ENCODE measurements around the gene EZR. TPM values are rescaled to one million over a fixed set of nuclear protein-coding genes. Genes with fewer than 3 reads are reported as not detected.

Gene EZR
- 95.6 and 104 TPM in 2 replicates for total RNA-seq (2014; rRNA removed; shearing (Covaris generic))

DNA sequence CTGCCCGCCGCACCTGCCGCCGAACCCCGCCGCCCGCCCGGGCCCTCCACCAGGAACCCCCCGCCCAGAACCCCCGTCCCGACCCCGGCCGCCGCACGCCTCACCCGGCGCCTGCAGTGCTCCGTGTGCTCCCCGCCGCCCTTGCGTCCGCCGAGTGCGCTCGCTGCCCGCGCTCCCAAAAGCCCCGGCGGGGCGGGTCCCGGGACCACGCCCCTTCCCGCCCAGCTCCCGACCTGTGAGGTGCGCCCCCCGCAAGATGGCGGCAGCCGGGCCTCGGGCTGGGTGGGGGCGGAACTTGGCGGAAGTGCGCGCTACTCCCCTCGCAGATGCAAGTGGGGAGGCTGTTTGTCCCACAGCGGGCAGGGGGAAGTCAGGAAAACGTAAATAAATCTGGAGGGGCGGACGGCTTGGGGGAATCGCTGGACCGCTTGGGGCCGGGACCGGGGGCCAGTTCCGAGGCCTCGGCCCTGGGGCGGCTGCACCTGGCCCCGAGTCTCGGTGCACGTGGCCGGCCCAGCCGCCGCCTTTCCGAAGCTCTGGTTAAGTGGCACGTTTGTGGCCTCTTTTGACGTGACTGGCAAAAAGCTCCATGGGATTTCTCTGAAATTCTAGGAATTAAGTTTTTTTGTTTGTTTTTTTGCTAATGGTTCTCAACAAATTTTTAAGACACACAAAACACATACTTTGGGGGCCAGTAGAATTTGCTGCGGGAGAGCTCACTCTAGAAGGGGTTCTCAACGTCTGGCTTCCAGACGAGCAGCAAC is at the start of gene EZR:
Gene EZR (minus strand): TSS at position 156 of the 764 bp plus-strand sequence. CDS start 1,275 bp downstream, outside the sequence.
- peak; percentile 74 for DNase-seq (ENCODE audit: low read depth)

DNA sequence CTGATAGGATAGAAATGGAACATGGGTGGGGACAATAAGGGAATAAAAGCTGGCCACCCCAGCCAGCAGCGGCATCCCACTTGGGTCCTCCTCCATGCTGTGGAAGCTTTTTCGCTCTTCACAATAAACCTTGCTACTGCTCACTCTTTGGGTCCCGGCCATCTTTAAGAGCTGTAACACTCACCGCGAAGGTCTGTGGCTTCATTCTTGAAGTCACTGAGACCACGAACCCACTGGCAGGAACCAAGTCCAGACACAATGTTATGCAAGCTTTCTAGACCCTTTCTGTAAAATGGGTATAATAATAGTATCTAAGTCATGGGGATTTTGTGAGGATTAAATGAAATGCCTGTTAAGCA is 48.9 kb upstream of the EZR start:
- no peak for DNase-seq (ENCODE audit: low read depth)

DNA sequence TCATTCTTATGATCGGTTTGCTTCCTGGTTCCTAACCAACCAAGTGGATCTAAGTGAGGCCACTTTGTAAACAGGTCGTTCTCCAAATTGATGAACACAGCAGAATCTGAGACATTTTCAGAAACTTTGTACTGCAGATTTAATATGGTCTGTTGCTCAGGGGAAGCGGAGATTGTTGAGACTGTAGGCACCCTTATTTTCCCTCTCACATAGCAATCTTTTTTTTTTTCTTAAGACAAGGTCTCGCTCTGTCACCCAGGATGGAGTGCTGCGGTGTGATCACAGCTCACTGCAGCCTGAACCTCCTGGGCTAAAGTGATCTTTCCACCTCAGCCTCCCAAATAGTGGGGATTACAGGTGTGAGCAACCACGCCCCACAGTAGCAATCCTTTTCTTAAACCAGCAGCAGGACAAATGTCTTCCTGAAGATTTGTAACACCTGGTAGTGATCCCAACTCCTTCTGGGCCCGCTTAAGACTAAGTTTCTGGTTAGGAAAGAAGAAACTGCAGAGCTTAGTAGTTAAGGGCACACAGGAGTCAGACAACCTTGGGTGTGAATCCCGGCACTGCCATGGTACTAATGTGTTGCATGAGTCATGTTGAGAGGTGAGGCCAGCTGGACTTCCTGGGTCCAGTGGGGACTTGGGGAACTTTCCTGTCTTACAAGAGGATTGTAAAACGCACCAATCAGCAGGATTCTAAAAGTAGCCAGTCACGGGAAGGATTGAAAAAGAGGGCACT is 48.4 kb upstream of the EZR start:
- no peak for DNase-seq (ENCODE audit: low read depth)

DNA sequence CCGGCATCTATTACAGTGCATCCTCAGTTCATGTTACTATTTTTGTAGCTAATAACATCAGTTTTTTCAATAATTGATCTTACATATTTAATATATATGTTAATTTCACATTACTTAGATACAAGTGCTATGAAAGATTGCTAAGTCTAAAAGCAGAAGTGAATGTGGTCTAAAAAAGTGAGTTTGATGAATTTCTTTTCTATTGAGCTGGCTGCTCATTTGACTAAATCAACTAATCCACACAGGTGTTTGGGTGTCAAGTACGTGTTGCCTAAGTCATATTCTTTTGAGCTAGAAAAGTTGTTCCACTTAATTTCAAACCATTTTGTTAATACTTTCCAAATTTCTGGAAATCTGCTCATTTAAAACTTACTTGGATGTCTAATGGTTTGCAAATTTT is 46.6 kb upstream of the EZR start:
- DNase-seq (ENCODE audit: low read depth): no peak

DNA sequence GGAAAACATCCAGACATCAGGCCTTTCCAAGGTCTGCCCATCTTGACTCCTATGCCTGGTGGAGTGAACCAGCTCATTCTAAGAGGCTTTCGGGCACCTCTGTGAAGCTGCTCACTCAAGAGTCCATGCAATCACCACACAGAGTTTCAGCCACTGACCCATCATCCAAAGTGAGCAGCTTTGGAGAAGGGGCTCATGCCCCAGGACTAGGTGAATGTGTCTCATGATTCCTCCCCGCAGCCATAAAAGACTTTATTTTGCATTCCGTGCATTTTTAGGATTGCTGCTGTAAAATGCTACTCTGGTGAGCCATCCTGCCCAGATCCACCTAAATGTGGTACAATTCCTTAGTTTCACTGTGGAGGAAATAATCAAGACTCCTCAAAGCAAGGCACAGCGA is 44.5 kb upstream of the EZR start:
- DNase-seq (ENCODE audit: low read depth): peak; percentile 33

DNA sequence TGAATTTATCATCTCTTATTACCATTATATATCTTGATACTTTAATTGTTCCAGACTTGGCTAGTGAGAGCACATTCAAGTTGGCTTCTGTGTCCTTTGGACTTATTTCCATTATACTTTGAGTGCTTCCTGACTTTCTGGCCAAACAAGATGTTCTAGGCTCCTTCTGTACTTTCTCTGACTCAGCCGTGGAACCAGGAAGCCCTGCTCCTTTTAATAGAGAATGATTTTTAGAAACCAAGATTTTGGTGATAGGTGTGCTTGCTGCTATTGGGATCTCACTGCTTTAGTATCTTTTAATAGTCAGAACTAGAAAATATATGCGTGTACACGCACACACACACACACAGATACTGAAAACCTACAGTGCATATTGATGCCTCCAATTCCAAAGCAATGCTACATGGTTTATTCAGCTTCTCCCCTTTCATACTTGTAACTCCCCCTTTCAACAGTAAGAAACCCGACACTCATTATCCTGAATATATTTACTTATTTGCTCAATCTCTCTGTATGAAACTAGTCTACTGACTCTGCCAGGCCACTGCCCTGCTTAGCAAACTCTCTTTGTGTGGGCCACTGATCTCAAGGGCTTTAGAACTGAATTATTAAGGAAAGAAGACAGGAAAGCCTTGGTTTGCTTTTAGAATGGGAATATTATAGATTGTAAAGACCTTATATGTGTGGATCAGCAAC is 42.7 kb upstream of the EZR start:
- no peak for DNase-seq (ENCODE audit: low read depth)

DNA sequence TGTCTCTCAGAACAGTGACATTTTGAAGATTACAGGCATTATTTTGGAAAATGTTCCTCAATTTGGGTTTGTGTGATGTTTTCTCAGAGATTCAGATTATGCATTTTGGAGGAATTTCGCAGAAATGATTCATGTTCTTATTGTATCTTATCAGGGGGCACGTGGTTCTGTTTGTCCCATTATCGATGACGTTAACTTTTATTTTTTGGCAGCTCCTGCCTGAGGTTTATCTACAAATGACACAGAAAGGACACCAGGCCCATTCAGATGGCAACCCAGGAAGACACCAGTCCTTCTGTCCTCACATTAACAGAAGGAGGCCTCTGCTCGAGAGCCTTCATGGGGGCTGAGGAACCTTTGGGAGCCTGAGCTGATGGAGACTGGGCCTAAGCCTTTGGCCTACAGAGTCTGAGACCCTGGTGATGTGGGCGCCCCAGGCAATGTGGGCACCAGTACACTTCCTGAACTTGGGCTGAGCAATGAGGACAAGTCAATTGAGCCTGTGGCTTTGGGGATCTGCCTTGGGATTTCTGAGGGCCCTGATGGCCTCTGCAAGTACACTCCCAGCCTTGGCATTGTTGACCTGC is 41.2 kb upstream of the EZR start:
- no peak for DNase-seq (ENCODE audit: low read depth)

DNA sequence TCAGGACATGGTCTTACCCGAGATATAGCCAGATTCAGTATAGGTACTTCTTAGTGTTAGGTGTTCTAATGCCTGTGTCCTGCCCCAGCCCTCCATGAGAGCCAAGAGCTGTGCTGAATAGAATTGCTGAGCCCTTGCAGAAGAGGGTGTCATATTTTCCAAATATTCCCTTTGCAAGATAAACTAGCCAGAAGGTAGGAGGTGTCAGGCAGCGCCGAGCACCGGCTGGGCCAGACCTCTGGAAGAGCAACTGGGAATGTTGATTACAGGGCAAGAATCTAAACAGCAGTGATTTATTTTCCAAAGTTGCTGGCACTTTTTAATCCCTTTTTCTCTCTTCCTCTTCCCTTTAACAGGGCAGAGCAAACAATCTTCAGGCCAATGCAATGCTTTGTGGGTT is 37.1 kb upstream of the EZR start:
- DNase-seq (ENCODE audit: low read depth): no peak

DNA sequence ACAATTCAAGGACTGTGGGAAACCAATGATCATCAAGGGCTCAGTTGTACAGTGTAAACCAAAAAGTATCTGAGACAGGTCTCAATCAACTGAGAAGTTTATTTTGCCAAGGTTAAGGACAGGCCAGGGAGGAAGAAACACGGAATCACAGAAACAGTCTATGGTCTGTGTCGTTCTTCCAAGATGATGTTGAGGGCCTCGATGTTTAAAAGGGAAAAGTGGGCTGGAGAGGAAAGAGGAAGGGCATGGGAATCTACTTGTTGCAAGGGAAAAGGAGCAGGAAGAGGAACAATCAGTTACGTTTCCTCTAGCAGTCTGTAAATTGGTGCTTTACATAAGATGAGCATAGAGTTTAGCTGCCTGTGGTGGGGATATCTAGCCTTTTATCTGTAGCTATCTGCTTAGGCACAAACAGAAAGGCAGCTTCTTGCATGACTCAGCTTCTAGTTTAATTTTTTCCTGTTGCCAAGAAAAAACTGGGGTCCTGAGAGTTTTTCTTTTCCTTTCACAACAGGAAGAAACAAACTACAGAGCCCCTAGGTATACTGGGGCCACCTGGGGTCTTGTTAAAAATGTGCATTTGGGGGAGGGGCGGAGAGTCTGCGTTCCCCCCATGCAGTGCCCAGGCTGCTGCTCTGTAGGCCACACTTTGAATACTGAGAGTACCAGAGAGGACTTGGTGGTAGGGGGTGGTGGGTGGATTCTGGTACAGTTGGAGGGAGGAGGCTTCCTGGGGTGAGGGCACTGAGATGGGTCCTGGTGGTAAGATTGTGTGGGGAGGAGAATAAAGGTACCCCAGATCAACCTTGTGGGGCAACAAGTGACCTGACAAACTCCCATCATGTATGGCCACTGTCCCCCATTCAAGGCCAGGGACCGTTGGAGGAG is 35.3 kb upstream of the EZR start:
- DNase-seq (ENCODE audit: low read depth): peak; percentile 81

DNA sequence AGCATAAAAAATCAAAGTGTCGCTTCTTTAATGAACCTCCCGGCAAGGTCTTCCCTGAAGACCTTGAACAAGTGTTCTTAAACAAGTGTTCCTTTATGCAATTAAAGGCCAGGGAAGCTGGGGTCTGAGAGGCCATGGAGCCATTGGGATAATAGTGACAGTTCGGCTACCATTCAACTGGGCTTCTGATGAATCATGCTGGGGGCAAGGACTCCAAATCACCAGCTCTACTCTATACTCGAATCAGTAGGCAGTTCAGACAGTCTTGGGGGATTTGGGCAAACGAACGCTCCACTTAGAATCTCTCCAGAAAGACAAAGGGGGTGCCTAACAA is 34.7 kb upstream of the EZR start:
- DNase-seq (ENCODE audit: low read depth): no peak

DNA sequence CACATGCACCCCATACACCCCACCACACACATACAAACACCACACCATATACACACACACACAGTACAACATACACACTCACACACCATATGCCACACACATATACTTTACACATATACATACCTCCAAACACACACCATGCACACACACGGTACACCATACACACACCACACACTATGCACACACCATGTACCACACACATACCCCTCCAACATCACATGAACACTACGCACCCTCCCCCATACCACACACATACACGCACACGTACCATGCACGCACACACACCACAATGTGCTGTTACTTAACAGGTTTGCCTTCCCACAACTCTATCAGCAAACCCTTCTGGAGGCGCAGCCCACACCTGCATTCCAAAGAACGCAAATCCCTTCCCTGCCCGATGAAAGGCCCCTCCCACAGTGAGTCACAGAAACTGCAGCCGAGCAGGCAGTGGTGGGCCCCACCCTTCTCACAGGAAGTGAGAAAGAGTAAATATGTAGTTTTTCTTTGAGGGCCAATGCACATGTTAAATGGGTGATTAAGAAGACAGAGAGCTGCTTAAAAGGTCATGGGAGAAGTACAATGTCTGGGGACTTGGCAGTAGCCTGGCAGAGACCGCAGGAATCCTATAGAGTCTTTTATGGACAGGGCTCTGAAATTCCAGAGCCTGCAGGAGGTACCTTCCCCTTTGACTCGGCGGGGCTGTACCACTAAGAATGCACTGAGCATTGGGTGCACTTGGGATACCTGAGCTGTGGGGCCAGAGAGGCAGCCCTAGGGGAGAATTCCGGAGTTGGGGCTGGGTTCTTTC is 34.1 kb upstream of the EZR start:
- peak; percentile 97 for DNase-seq (ENCODE audit: low read depth)

DNA sequence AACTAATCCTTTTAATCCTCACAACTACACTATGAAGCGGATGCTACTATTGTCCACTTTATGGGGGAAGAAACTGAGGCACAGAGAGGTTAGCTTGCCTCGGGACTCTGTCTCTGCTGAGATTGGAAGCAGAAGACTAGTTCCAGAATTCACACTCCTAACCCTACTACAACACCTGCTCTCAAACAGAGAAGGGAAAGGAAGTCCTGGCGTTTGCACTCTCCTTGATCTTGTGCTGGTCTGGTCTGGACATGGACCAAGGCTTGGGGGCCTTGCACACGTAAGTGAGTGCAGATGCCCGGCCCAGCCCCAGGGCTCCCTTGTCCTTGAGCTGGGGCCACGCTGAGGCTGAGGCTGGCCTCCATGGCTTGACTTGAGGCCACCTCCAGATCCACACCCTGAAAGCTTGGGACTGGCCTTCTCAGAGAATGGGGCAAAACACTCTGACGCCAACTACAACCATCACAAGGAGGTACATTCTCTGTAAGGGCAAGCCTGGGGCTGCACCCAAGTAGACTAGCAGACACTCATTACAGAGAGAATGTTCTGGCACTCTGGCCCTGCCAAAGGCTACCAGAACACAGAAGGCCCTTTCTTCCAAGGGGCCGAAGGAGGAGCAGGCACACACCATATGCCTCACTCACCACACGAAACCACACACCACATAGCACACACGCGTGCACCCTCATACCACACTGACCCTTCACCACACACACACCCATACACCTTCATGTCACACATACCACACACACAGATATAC is 33.3 kb upstream of the EZR start:
- DNase-seq (ENCODE audit: low read depth): peak; percentile 33

DNA sequence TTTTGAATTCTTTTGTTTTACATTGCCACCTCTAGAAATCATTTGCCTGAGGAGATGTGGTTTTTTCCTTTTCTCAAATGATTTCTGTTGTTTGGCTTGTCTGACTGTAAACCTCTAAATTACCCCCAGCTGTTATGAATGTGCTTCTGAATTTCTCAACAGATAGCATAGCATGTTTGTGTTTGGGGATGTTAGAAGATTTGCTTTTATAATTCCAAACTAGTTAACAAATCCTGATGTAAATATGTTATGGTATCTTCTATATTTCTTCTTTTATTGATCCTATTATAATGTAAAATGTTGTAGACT is 31.6 kb upstream of the EZR start:
- peak; percentile 70 for DNase-seq (ENCODE audit: low read depth)

DNA sequence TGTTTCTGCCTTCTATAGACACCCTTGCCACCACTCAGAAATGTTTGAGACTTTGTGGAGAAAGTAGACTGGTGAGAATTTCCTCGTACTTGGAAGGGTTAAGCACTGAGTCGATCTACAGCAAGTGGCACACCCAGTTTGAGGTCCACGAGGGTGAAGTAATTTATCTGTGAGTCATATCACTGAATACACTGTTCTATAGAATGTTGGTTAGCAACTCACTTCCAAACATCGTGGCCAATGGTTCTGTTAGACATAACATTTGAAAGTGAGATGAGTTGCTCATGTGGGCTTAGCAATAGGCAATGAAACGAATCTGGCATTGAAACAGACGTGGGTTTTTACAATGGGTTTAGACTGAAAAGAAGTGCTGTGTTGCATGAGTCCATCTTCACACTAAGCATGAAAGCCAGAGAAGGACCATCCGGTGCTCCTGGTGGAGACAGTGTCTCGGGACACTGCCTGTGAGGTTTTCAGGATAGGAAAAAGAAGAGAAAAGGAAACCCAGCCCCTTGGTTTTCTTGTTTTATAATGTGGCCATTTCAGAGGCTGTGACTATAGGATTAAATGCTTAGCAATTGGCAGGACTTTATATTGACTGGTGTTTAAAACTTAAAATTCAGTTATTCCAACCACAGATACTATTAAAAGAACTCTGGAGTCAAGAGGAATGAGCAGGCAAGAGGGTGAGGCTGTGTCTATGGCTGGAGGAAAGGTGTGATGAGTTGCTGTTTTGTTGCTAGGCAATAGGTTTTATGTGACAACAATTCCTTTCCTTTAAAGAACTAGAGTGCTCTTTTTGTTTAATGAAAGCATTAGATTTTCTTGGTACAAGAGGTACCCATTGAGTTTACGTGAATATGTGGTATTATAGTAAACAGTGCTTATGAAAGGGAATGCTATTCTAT is 31.0 kb upstream of the EZR start:
- peak; percentile 95 for DNase-seq (ENCODE audit: low read depth)

DNA sequence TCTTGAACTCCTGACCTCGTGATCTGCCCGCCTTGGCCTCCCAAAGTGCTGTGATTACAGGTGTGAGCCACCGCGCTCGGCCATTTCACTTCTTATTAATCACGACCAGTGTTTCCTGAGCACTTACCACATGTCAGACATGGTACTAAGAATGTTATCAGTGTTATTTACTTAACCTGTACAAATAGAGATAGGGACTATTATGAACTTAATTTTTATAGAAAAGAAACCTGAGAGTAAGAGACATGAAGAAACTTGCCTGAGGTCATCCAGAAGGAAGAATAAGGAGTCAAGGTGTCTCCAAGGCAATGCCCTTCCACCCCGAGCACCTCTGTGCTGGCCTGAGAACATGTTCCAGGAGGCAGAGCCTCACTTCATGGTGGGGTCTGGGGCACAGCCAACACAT is 29.3 kb upstream of the EZR start:
- no peak for DNase-seq (ENCODE audit: low read depth)

DNA sequence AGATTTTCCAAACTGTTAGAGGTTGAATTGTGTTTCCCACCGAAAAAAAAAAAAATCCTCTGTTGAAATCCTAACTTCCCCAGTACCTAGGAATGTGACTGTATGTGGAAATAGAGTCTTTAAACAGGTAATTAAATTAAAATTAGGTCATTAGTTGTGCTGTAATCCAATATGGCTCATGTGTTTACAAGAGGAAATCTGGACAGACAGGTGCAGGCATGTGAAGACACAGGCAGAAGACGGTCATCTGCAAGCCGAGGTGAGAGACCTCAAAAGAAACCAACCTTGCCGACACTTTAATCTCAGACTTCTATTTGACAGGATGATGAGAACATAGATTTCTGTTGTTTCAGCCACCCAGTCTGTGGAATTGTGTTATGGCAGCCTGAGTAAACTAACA is 28.6 kb upstream of the EZR start:
- no peak for DNase-seq (ENCODE audit: low read depth)

DNA sequence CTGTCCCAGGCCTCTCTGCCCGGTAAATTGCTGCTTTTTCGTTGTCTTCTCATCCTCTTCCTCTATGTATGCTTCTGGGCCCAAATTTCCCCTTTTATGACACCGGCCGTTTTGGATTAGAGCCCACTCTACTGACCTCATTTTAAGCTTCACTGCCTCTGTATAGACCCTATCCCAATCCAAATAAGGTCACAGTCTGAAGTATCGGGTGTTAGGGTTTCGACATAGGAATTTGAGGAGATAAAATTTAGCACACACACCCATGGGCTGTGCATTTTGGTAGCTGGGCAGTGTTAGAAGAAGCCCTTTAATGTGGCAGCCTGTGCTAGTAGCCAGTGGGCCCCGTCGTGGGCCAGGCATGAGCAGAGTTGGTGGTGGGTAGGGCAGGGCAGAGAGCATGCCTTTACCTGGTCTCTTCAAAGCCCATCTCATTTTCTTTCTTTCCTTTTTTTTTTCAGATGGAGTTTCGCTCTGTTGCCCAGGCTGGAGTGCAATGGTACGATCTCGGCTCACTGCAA is 27.9 kb upstream of the EZR start:
- DNase-seq (ENCODE audit: low read depth): no peak

DNA sequence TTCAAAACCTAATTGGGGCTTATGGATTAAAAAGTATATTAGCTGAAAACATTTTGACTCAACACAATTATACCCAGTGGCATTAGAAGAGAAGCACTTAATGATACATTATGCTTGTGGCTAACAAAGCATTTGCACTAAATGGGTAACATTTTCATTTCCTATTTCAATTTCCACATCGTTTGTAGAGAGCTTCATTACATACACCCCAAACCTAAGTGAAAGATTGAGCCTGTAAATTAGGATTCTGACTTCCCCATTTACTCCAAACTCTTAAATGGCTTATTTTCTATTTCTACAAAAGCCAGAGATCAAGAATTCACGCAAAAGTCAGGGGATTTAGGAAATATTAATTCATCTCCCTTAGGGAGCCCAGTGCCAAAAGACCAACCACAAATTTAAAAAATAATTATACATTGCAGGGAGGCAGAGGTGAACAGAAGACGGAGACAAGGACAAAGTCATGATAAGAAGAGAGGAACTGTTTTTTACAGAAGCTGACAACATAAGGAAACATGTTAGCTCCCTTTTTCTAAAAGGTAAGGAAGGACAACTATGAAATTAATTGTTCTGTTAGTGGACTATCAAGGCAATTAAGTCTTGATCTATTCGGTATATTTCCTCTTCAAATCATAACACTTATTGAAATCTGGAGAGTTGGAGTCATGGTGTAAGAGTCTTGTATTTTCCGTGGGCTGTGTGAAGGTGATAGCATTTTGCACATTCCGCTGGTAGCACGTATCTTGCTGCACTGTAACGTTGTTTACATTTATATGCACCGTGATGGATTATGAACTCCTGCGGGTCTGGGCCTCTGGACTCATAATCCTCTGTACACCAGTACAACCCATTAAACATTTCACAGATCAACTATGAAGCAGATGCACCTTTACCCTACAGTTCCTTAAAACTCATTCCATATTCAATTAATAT is 24.8 kb upstream of the EZR start:
- no peak for DNase-seq (ENCODE audit: low read depth)

Data from RPMI7951 (cell line).